ENCODE data around the gene TRAF3. TPM values are rescaled to one million over a fixed set of nuclear protein-coding genes. Genes with fewer than 3 reads are reported as not detected.

The TRAF3 gene
- polyA plus RNA-seq, 1 of the 3 experiments (the other 2 are of a cell fraction): 17.9 TPM

DNA sequence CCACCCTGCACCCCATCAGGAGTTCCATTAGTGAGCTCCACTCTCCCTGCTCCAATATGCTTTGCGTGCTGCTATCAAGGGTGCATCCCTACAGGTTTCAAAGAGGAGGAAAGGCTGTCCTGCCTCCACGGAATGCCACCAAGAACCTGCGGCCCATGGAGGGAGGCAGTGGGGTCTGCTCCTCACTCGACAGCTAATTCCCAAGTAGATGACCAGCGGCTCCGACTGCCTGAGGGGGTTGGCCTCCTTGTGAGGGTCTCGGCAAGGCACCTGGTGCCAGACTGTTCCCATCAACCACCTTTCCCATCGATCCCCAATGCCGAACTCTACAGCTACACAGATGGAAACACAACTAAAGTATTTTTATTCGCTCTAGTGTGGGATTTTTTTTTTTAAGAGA, 181.2 kb downstream of the TRAF3 start (continued):
- TF ChIP-seq, protein P1, sequence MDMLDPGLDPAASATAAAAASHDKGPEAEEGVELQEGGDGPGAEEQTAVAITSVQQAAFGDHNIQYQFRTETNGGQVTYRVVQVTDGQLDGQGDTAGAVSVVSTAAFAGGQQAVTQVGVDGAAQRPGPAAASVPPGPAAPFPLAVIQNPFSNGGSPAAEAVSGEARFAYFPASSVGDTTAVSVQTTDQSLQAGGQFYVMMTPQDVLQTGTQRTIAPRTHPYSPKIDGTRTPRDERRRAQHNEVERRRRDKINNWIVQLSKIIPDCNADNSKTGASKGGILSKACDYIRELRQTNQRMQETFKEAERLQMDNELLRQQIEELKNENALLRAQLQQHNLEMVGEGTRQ (IDR thresholded peaks at IDR 0.05; ENCODE audit: borderline replicate concordance, low read depth, low read length): no peak
- TF ChIP-seq FOXM1 (IDR thresholded peaks at IDR 0.05; ENCODE audit: low read depth) (no peak), YY1 (IDR thresholded peaks at IDR 0.05; ENCODE audit: low read depth) (no peak), NRF1 (IDR thresholded peaks at IDR 0.05; ENCODE audit: low read depth, low read length) (no peak), POLR2AphosphoS5 (IDR thresholded peaks at IDR 0.05; ENCODE audit: low read depth, low read length) (no peak), SMC3 (IDR thresholded peaks at IDR 0.05; ENCODE audit: low read depth, low read length) (no peak), CHD2 (IDR thresholded peaks at IDR 0.05; ENCODE audit: low read length, partially characterized antibody) (no peak), FOXJ3 (CRISPR knock-in tag; IDR thresholded peaks at IDR 0.05) (no peak), RFX5 (IDR thresholded peaks at IDR 0.05; ENCODE audit: low read length) (no peak), GATA2 (CRISPR knock-in tag; IDR thresholded peaks at IDR 0.05) (no peak), USF1 (IDR thresholded peaks at IDR 0.05; ENCODE audit: borderline replicate concordance, low read depth) (no peak), TCF12 (IDR thresholded peaks at IDR 0.05) (no peak)

Small RNA genes lying within 50 kb of the gene (small RNA-seq; reads per million reads assigned to genes)
- 0 to 0.20 (median 0) reads per million in 7 experiments for gene RNU6-1316P

Other genes with a start within 250 kb of the TRAF3 start
- gene RCOR1, start 184.8 kb upstream of the TRAF3 start, polyA plus RNA-seq (2012; rRNA removed): 8.5 and 8.8 TPM in 2 replicates
- 0.03 TPM in 1 of 2 replicates, not detected in the other for gene AMN, start 145.2 kb downstream of the TRAF3 start, polyA plus RNA-seq (2012; rRNA removed)

All from SK-N-SH (cell line).